H1 (cell line): ENCODE measurements around the gene B4GALNT1. TPM values are rescaled to one million over a fixed set of nuclear protein-coding genes. Genes with fewer than 3 reads are reported as not detected.
"Not testable (repeated sequence)": the region's sequence is repeated elsewhere in the genome, so short reads cannot be mapped to it uniquely, and the experiment has no call there.

Experiments used
- CTCF ChIA-PET: fragments of 300-600 bp; sonication (Branson Sonifier 250); formaldehyde crosslinking; loops from one replicate; lab custom pipeline; 2021; ENCODE audit not compliant: partially characterized antibody; lab: Charles Lee
- POLR2A ChIA-PET: fragments of 300-600 bp; sonication (Branson Sonifier 250); formaldehyde crosslinking; loops from one replicate; lab custom pipeline; 2021; ENCODE audit warnings: inconsistent platforms; ENCODE audit not compliant: partially characterized antibody; lab: Charles Lee
- DNase-seq, 2 experiments: peaks; one replicate each; pipeline versions ENCODE4 v3.0.0 to v3.0.0-alpha.2; 2010 to 2022; ENCODE audit warnings: low spot score in 2 of 2, low read depth in 1 of 2, mixed read lengths in 1 of 2
- FAIRE-seq: peaks from 2 replicates; lab custom pipeline; 2011; peaks lifted over from hg19 to GRCh38; lab: Jason Lieb, UNC
- H2AFZ ChIP-seq: 2 replicates; pipeline ENCODE4 v1.8.1; 2012; ENCODE audit warnings: low read length, inconsistent platforms
- H2AK5ac ChIP-seq: 2 replicates; pipeline ENCODE4 v1.6.1; 2013; ENCODE audit warnings: low read depth, low read length
- H2BK120ac ChIP-seq: replicated peaks from 2 replicates; pipeline ENCODE3; 2013; ENCODE audit warnings: low read depth, low read length, inconsistent platforms
- H2BK12ac ChIP-seq: 2 replicates; pipeline ENCODE4 v1.6.1; 2013; ENCODE audit warnings: low read depth, low read length
- H2BK15ac ChIP-seq: 2 replicates; pipeline ENCODE4 v1.6.1; 2013; ENCODE audit warnings: low read length
- H2BK20ac ChIP-seq: 2 replicates; pipeline ENCODE4 v1.6.1; 2013; ENCODE audit warnings: low read length
- H2BK5ac ChIP-seq: 2 replicates; pipeline ENCODE4 v1.6.1; 2013; ENCODE audit warnings: low read depth, low read length
- H3K14ac ChIP-seq: 2 replicates; pipeline ENCODE4 v1.6.1; 2013; ENCODE audit warnings: inconsistent platforms; ENCODE audit not compliant: insufficient read length
- H3K18ac ChIP-seq: 2 replicates; pipeline ENCODE4 v1.6.1; 2013; ENCODE audit warnings: low read length; ENCODE audit errors: extremely low read depth
- H3K23ac ChIP-seq: 2 replicates; pipeline ENCODE4 v1.6.1; 2013; ENCODE audit warnings: inconsistent platforms; ENCODE audit not compliant: insufficient read length
- H3K23me2 ChIP-seq: 2 replicates; pipeline ENCODE4 v1.6.1; 2013; ENCODE audit warnings: low read depth, low read length
- H3K27ac ChIP-seq: 2 replicates; pipeline ENCODE4 v1.6.1; 2011; ENCODE audit warnings: low read depth, low read length, inconsistent platforms
- H3K27me3 ChIP-seq, 4 experiments: replicated peaks in 1 of 4; 1 replicate in 1 of 4; 2 replicates in 3 of 4; pipeline versions ENCODE4 v1.6.1 to v1.8.1; 2011 to 2013; ENCODE audit warnings: low read length in 3 of 4, mild to moderate bottlenecking in 3 of 4, inconsistent platforms in 2 of 4, mixed read lengths in 2 of 4, moderate library complexity in 1 of 4; ENCODE audit not compliant: control insufficient read depth in 3 of 4, insufficient read depth in 3 of 4; ENCODE audit errors: extremely low read depth in 1 of 4
- H3K36me3 ChIP-seq, 4 experiments: 2 replicates each; pipeline versions ENCODE4 v1.6.1 to v1.8.1; 2011 to 2013; ENCODE audit warnings: mild to moderate bottlenecking in 4 of 4, low read length in 3 of 4, moderate library complexity in 2 of 4, control low read depth in 1 of 4, inconsistent platforms in 1 of 4; ENCODE audit not compliant: insufficient read depth in 4 of 4, control insufficient read depth in 2 of 4
- H3K4ac ChIP-seq: replicated peaks from 2 replicates; pipeline ENCODE3; 2013; ENCODE audit warnings: low read length, low read depth, mixed read lengths, inconsistent platforms; ENCODE audit not compliant: insufficient read length
- H3K4me1 ChIP-seq, 4 experiments: replicated peaks in 1 of 4; 1 replicate in 1 of 4; 2 replicates in 3 of 4; pipeline versions ENCODE4 v1.6.1 to v1.8.1; 2011 to 2013; ENCODE audit warnings: low read length in 3 of 4, inconsistent platforms in 2 of 4, mixed read lengths in 1 of 4; ENCODE audit not compliant: insufficient read depth in 4 of 4, control insufficient read depth in 3 of 4
- H3K4me2 ChIP-seq, 2 experiments: 2 replicates each; pipeline versions ENCODE4 v1.6.1 to v1.8.1; 2011 to 2013; ENCODE audit warnings: low read depth in 2 of 2, low read length in 2 of 2, control low read depth in 1 of 2, inconsistent platforms in 1 of 2, mild to moderate bottlenecking in 1 of 2; ENCODE audit not compliant: insufficient read depth in 1 of 2
- H3K4me3 ChIP-seq, 4 experiments: fragments of 200-600, 300-600 bp in 1 of 4; sonication (generic), shearing (Covaris generic), sonication (Bioruptor Twin) in 1 of 4; 2 replicates each; pipeline versions ENCODE4 v1.5.1 to v1.8.1; 2011 to 2016; ENCODE audit warnings: low read length in 4 of 4, low read depth in 3 of 4, control low read depth in 2 of 4, inconsistent platforms in 2 of 4, mild to moderate bottlenecking in 2 of 4, mixed read lengths in 1 of 4, moderate library complexity in 1 of 4; ENCODE audit not compliant: insufficient read depth in 2 of 4; ENCODE audit errors: extremely low read depth in 1 of 4
- H3K56ac ChIP-seq: replicated peaks from 2 replicates; pipeline ENCODE3; 2013; ENCODE audit warnings: low read depth, mild to moderate bottlenecking, mixed read lengths, low read length, inconsistent platforms; ENCODE audit not compliant: insufficient read length
- H3K79me1 ChIP-seq: 2 replicates; pipeline ENCODE4 v1.6.1; 2013; ENCODE audit warnings: low read depth, low read length, control low read depth
- H3K79me2 ChIP-seq, 2 experiments: 2 replicates each; pipeline versions ENCODE4 v1.6.1 to v1.8.1; 2012 to 2013; ENCODE audit warnings: low read length in 2 of 2, mild to moderate bottlenecking in 2 of 2, inconsistent platforms in 1 of 2; ENCODE audit not compliant: insufficient read depth in 2 of 2, control insufficient read depth in 1 of 2
- H3K9ac ChIP-seq, 4 experiments: replicated peaks in 1 of 4; 1 replicate in 1 of 4; 2 replicates in 3 of 4; pipeline versions ENCODE4 v1.6.1 to v1.8.1; 2011 to 2013; ENCODE audit warnings: low read depth in 3 of 4, low read length in 3 of 4, control low read depth in 2 of 4, mild to moderate bottlenecking in 2 of 4, moderate library complexity in 2 of 4, inconsistent platforms in 1 of 4; ENCODE audit errors: extremely low read depth in 1 of 4
- H3K9me3 ChIP-seq, 2 experiments: 2 replicates each; pipeline versions ENCODE4 v1.6.1 to v1.8.1; 2012 to 2013; ENCODE audit warnings: mild to moderate bottlenecking in 2 of 2, moderate library complexity in 2 of 2, control low read depth in 1 of 2, inconsistent platforms in 1 of 2, low read depth in 1 of 2, low read length in 1 of 2, mixed read lengths in 1 of 2; ENCODE audit not compliant: insufficient read depth in 2 of 2
- H4K20me1 ChIP-seq, 2 experiments: replicated peaks in 1 of 2; 2 replicates each; pipeline versions ENCODE3 to v1.8.1; 2011 to 2013; ENCODE audit warnings: inconsistent platforms in 2 of 2, low read length in 2 of 2, mild to moderate bottlenecking in 1 of 2; ENCODE audit not compliant: insufficient read depth in 2 of 2, control insufficient read depth in 1 of 2
- H4K5ac ChIP-seq: 2 replicates; pipeline ENCODE4 v1.6.1; 2013; ENCODE audit warnings: low read length, low read depth, mixed read lengths, inconsistent platforms; ENCODE audit not compliant: insufficient read length
- H4K8ac ChIP-seq: 2 replicates; pipeline ENCODE4 v1.8.0; 2013; ENCODE audit warnings: mild to moderate bottlenecking, moderate library complexity, low read length, inconsistent platforms; ENCODE audit not compliant: insufficient read depth; ENCODE audit errors: extremely low read depth
- H4K91ac ChIP-seq: replicated peaks from 2 replicates; pipeline ENCODE3; 2013; ENCODE audit warnings: low read length, mixed read lengths, inconsistent platforms; ENCODE audit not compliant: insufficient read length
- WGBS, 2 experiments: shearing (Covaris generic) in 1 of 2; methylation state at CpG; one replicate each; pipeline versions ENCODE4 v1.1.6 to v1.1.7; 2013 to 2015; ENCODE audit warnings: low lambda C conversion rate in 2 of 2, mixed read lengths in 2 of 2, inconsistent platforms in 1 of 2, low coverage in 1 of 2, missing lambda C conversion rate in 1 of 2; ENCODE audit not compliant: insufficient replicate concordance in 2 of 2, insufficient coverage in 1 of 2, insufficient read length in 1 of 2; ENCODE audit errors: extremely low coverage in 1 of 2, missing lambda C conversion rate in 1 of 2; 5-methylcytosine and 5-hydroxymethylcytosine counted together
- polyA plus RNA-seq, 7 experiments: library from polyadenylated mRNA; depleted of rRNA in 3 of 7; stranded (reverse) in 5 of 7; unstranded in 2 of 7; fragments of >200 nt in 5 of 7; fragments of 200-250 nt in 2 of 7; gene quantifications; 1 replicate in 5 of 7; 2 replicates in 1 of 7; 4 replicates in 1 of 7; pipeline versions ENCODE4 v1.2.1 to v1.2.3, GENCODE V29; 2011 to 2013; ENCODE audit warnings: missing spikeins in 2 of 7, mixed read lengths in 2 of 7
- total RNA-seq: library from RNA; stranded (reverse); fragmentation: NEBNext Ultra II Directional; extraction: Animal tissue kit (Norgen Biotek cat#: 25700); gene quantifications from 2 replicates; pipeline ENCODE4 v1.2.1, GENCODE V29; 2021

B4GALNT1 gene
- total and polyA plus RNA-seq, 2 of the 8 experiments (the other 6 are each of a cell fraction or from before 2014, with no cell fraction given), result 1.5 to 2.3 TPM

- H2AK5ac ChIP-seq, H3K23me2 ChIP-seq, H2BK5ac ChIP-seq, H3K23ac ChIP-seq, H4K8ac ChIP-seq, H2AFZ ChIP-seq, H3K14ac ChIP-seq, H2BK15ac ChIP-seq, H3K4me2 ChIP-seq, FAIRE-seq, H3K36me3 ChIP-seq, DNase-seq, H3K9ac ChIP-seq, H3K4me3 ChIP-seq, H3K56ac ChIP-seq, H3K27ac ChIP-seq, H3K4ac ChIP-seq, POLR2A ChIA-PET, H3K9me3 ChIP-seq, H4K5ac ChIP-seq, H3K4me1 ChIP-seq, H4K20me1 ChIP-seq, H3K79me2 ChIP-seq, H4K91ac ChIP-seq, H2BK20ac ChIP-seq, H2BK120ac ChIP-seq, H3K79me1 ChIP-seq, H2BK12ac ChIP-seq, H3K18ac ChIP-seq: not testable (repeated sequence)
- CTCF ChIA-PET, result interaction anchor here (0.8 to 9.9 kb wide), 4 partner anchors 10 to 57 kb away, joined by 3 to 88 read pairs (median 4); partner anchors contain the start of gene OS9
- 92% methylated on average over 9 of the region's 9 CpGs; no CpG with 5 or more reads in 1 of the 2 experiments for WGBS, 2 experiments
- peaks cover 11 to 30% (median 24%) of the 10 kb centered on the region in 4 experiments for H3K27me3 ChIP-seq
Measured at GRCh38 chr12:57636731-57637130, 3.7 kb upstream of the B4GALNT1 start.
